HepG2 (cell line): ENCODE data around the gene CHTF18. TPM values are rescaled to one million over a fixed set of nuclear protein-coding genes. Genes with fewer than 3 reads are reported as not detected.
"Not testable (repeated sequence)": the region's sequence is repeated elsewhere in the genome, so short reads cannot be mapped to it uniquely, and the experiment has no call there.

Experiments
- ATAC-seq: fragments of 200-7000 bp; cut with Tn5 transposase; 3 replicates; pipeline ENCODE4 v1.9.1; 2020; ENCODE audit warnings: mild to moderate bottlenecking, moderate library complexity
- BruUV-seq: library from RNA; stranded (reverse); fragments of 400-500 nt; replicated peaks from 2 replicates; lab custom pipeline; 2021; lab: Mats Ljungman, UMichigan
- CTCF ChIA-PET: fragments of 300-600 bp; formaldehyde crosslinking; extraction: SDS; loops from one replicate; lab custom pipeline; 2021; ENCODE audit warnings: low total read pairs, inconsistent platforms, low intra/inter-chr PET ratio; lab: Yijun Ruan, JAX
- POLR2A ChIA-PET: fragments of 350-600 bp; sonication (Branson Sonifier 250); formaldehyde crosslinking; loops from one replicate; lab custom pipeline; 2020; ENCODE audit warnings: antibody characterized with exemption, inconsistent platforms; lab: Yijun Ruan, JAX
- DNase-seq: peaks from one replicate; pipeline ENCODE4 v3.0.0-alpha.2; 2015; ENCODE audit warnings: low spot score
- FAIRE-seq: peaks from 3 replicates; lab custom pipeline; 2011; peaks lifted over from hg19 to GRCh38; lab: Jason Lieb, UNC
- H2AFZ ChIP-seq: one replicate; pipeline ENCODE4 v1.6.1; 2011; ENCODE audit warnings: low read length, inconsistent platforms
- H3K27ac ChIP-seq: fragments of 300-600 bp; 3 replicates; pipeline ENCODE4 v1.8.0; 2011; ENCODE audit warnings: mixed run types, mild to moderate bottlenecking, mixed read lengths, low read length, inconsistent platforms; ENCODE audit not compliant: insufficient read depth; ENCODE audit errors: extremely low read length
- H3K27me3 ChIP-seq, 2 experiments: fragments of 200-600 bp in 1 of 2; 2 replicates in 1 of 2; 3 replicates in 1 of 2; pipeline versions ENCODE4 v1.6.0 to v1.8.0; 2011; ENCODE audit warnings: low read length in 2 of 2, mild to moderate bottlenecking in 2 of 2, moderate library complexity in 2 of 2, inconsistent platforms in 1 of 2; ENCODE audit not compliant: insufficient read depth in 2 of 2, control insufficient read depth in 1 of 2
- H3K36me3 ChIP-seq, 2 experiments: fragments of 200-600 bp in 1 of 2; replicated peaks in 1 of 2; 2 replicates in 1 of 2; 3 replicates in 1 of 2; pipeline versions ENCODE4 v1.5.1 to v1.8.0; 2011; ENCODE audit warnings: low read length in 2 of 2, inconsistent platforms in 1 of 2; ENCODE audit not compliant: insufficient read depth in 2 of 2, control insufficient read depth in 1 of 2
- H3K4me1 ChIP-seq: 2 replicates; pipeline ENCODE4 v1.5.1; 2012; ENCODE audit warnings: low read length, inconsistent platforms; ENCODE audit not compliant: insufficient read depth
- H3K4me2 ChIP-seq: 2 replicates; pipeline ENCODE4 v1.6.0; 2011; ENCODE audit warnings: low read depth, low read length, inconsistent platforms
- H3K4me3 ChIP-seq, 3 experiments: fragments of 200-600 bp in 1 of 3; sonication (generic), shearing (Covaris generic) in 1 of 3; replicated peaks in 1 of 3; 2 replicates each; pipeline ENCODE4 v1.5.1; 2011 to 2016; ENCODE audit warnings: low read length in 3 of 3, inconsistent platforms in 2 of 3, low read depth in 2 of 3, mild to moderate bottlenecking in 2 of 3, control low read depth in 1 of 3, mixed read lengths in 1 of 3; ENCODE audit not compliant: insufficient read depth in 1 of 3
- H3K79me2 ChIP-seq: one replicate; pipeline ENCODE4 v1.6.1; 2011; ENCODE audit warnings: low read length, inconsistent platforms; ENCODE audit not compliant: insufficient read depth
- H3K9ac ChIP-seq: 2 replicates; pipeline ENCODE4 v1.6.0; 2011; ENCODE audit warnings: mild to moderate bottlenecking, low read depth, low read length, inconsistent platforms; ENCODE audit not compliant: insufficient read depth
- H3K9me3 ChIP-seq: 2 replicates; pipeline ENCODE4 v1.5.1; 2012; ENCODE audit warnings: mild to moderate bottlenecking, low read length
- H4K20me1 ChIP-seq: 2 replicates; pipeline ENCODE4 v1.6.0; 2011; ENCODE audit warnings: inconsistent platforms, mild to moderate bottlenecking, low read length, moderate library complexity; ENCODE audit not compliant: insufficient read depth
- MIXL1 ChIP-seq: IDR thresholded peaks from 2 replicates; pipeline ENCODE4 v1.6.1; 2016
- SUZ12 ChIP-seq: fragments of 150-350 bp; IDR thresholded peaks from 2 replicates; pipeline ENCODE4 v1.6.1; 2014; ENCODE audit warnings: low read depth, low read length
- TCF7L2 ChIP-seq: IDR thresholded peaks from 2 replicates; pipeline ENCODE4 v1.6.1; 2011; ENCODE audit warnings: mild to moderate bottlenecking, low read depth, low read length, moderate library complexity
- ZFP36 ChIP-seq: fragments of 150-350 bp; IDR thresholded peaks from 2 replicates; pipeline ENCODE4 v1.6.1; 2018; ENCODE audit warnings: borderline replicate concordance, low read length, low read depth; ENCODE audit not compliant: partially characterized antibody
- WGBS: methylation state at CpG from one replicate; pipeline ENCODE4 v1.1.6; 2017; ENCODE audit warnings: low lambda C conversion rate; 5-methylcytosine and 5-hydroxymethylcytosine counted together
- in situ Hi-C: cut with HindIII; loops from 2 replicates; pipeline ENCODE4 v1.10.0; 2017; ENCODE audit warnings: low pct_unique_long_range_greater_than_20kb; ENCODE audit not compliant: extremely low pct_ligation_motif_present
- intact Hi-C: fragments of 100-400 bp; cut with micrococcal nuclease; formaldehyde crosslinking; loops from one replicate; pipeline ENCODE4 v1.10.0; 2022; ENCODE audit not compliant: unreplicated experiment
- polyA plus RNA-seq, 8 experiments: library from polyadenylated mRNA; depleted of rRNA in 3 of 8; stranded (reverse) in 7 of 8; unstranded in 1 of 8; fragments of >200 nt; fragmentation: Illumina TruSeq in 4 of 8; extraction: Trizol in 4 of 8; gene quantifications; 2 replicates each; pipeline versions ENCODE4 v1.2.1 to v1.2.3, GENCODE V29; 2011 to 2016; ENCODE audit warnings: low read depth in 4 of 8, missing spikeins in 1 of 8, mixed read lengths in 1 of 8; ENCODE audit not compliant: insufficient read depth in 1 of 8
- total RNA-seq, 5 experiments: library from RNA; depleted of rRNA; stranded (reverse); fragments of >200 nt; fragmentation: Illumina TruSeq; extraction: Trizol; gene quantifications; 2 replicates each; pipeline ENCODE4 v1.2.3, GENCODE V29; 2016; ENCODE audit warnings: low read depth in 1 of 5

Gene CHTF18
- total and polyA plus RNA-seq, 2 of the 13 experiments (the other 11 are each of a cell fraction or from before 2014, with no cell fraction given): 8.6 to 22.9 TPM

DNA sequence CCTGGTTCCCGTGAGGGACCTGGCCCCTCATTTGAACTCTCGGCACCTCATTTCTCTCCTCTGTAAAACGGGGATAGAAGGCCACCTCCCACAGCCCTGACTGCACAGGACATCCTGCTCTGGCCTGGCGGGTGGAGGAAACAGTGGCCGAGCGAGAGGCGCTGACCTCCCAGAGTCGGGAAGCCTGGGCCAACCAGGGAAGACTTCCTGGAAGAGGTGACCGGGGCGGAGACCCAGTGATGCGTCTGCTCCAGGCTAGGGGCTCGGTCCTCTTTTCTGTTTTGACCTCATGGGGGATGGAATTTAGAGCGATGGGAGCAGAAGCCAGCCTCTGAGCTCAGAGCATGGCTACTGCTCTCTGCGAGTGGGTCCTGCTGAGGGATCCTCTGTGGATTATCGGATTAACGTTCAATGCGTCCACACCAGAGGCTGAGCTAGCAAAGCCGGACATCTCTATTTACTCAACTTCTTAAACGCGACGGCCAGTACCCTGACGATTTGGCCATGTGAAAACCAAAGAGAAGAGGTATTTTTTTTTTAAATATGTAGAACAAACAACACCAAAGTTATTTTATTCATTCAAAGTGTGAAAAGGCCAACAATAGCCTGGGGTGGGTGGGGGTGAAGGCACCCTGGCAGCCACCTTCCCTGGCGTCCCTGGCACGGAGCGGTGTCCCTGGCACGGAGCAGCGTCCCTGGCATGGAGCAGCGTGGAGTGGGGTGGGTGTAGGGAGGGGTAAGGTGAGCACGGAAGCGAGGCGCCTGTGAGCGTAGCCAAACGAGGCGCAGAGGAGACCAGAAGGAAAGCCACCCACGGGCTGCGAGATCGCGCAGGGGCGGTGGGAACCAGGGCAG, 37.0 kb upstream of the CHTF18 start:
- ChIA-PET POLR2A (interaction anchor here (1.3 kb wide), 1 partner anchor 10 kb away, joined by 3 read pairs; no protein-coding TSS in a partner anchor), CTCF (no interaction called here)
- Histone ChIP-seq H3K9me3 (no peaks in the 10 kb centered on the region), H3K4me2 (0 out of 2 replicates have a peak overlapping the region, but pooled peaks have one; percentile 26), H3K9ac (no peak overlapping the region), H3K4me1 (peaks cover 11% of the 10 kb centered on the region), H3K27me3 (peaks cover 5 to 47% of the 10 kb centered on the region in 2 experiments), H3K79me2 (no peaks in the 10 kb centered on the region), H3K36me3 (no peaks in the 10 kb centered on the region), H3K27ac (no peak overlapping the region), H2AFZ (no peak overlapping the region), H4K20me1 (no peaks in the 10 kb centered on the region), H3K4me3 (peak overlapping the region in 1 of 3 experiments; percentile 27; a peak in 1 of 6 replicates)
- TF ChIP-seq TCF7L2: no peak
- peak; percentile 59 for TF ChIP-seq ZFP36
- no TSS peak for BruUV-seq
- intact Hi-C loops (no loop called here), in situ Hi-C loops (no loop called here)
- FAIRE-seq (no peak), ATAC-seq (no peak), DNase-seq (no peak)
- WGBS: 19% methylated on average over 29 of the region's 39 CpGs

DNA sequence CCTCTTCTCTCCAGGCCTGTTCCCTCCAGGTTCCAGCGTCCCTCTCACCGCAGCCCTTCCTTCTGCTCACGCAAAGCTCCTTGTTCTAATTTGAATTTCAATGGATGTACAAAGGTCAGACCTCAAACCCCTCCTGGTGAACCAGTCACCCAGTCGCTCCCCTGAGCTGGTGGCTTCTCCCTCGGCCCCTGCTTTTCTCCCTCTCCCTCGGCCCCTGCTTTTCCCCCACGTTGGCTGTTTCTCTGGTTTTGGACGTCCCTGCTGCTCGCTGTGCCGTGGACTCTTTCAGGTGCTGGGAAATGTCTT, 36.5 kb upstream of the CHTF18 start:
- Histone ChIP-seq H3K79me2 (no peaks in the 10 kb centered on the region), H3K4me1 (peaks cover 11% of the 10 kb centered on the region), H3K4me3 (peak overlapping the region in 1 of 3 experiments; percentile 27; a peak in 1 of 6 replicates), H3K9me3 (no peaks in the 10 kb centered on the region), H3K27ac (no peak overlapping the region), H3K4me2 (0 out of 2 replicates have a peak overlapping the region, but pooled peaks have one; percentile 26), H3K27me3 (peaks cover 5 to 48% of the 10 kb centered on the region in 2 experiments), H3K9ac (no peak overlapping the region), H2AFZ (no peak overlapping the region), H4K20me1 (no peaks in the 10 kb centered on the region), H3K36me3 (no peaks in the 10 kb centered on the region)
- no peak for TF ChIP-seq SUZ12
- no peak for TF ChIP-seq MIXL1 (CRISPR knock-in tag)
- peak; percentile 34 for ATAC-seq
- intact Hi-C loops (no loop called here), in situ Hi-C loops (no loop called here)
- no TSS peak for BruUV-seq
- 2% methylated on average over 10 of the region's 10 CpGs for WGBS
- POLR2A ChIA-PET: interaction anchor here (1.3 kb wide), 1 partner anchor 9 kb away, joined by 3 read pairs; no protein-coding TSS in a partner anchor
- no peak for DNase-seq
- CTCF ChIA-PET: no interaction called here
- no peak for FAIRE-seq

DNA sequence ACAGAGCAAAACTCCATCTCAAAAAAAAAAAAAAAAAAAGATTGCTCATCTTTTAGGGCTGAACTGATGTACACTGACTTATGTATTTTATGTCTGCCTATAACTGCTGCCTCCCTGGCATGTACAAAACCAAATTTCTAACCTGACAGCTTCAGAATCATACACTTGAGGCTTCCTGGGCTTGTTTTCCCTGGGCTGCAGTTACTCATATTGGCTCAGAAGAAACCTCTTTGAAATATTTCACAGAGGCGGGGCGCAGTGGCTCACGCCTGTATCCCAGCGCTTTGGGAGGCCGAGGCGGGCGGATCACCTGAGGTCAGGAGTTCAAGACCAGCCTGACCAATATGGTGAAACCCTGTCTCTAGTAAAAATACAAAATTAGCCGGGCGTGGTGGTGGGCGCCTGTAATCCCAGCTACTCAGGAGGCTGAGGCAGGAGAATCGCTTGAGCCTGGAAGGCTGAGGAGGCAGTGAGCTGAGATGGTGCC, 34.3 kb upstream of the CHTF18 start:
- in situ Hi-C loops, BruUV-seq, FAIRE-seq, H3K4me3 ChIP-seq, H3K9me3 ChIP-seq, DNase-seq, CTCF ChIA-PET, ATAC-seq, H3K27ac ChIP-seq, H3K4me2 ChIP-seq, H4K20me1 ChIP-seq, H3K36me3 ChIP-seq, intact Hi-C loops, H3K79me2 ChIP-seq, H3K9ac ChIP-seq, POLR2A ChIA-PET, H2AFZ ChIP-seq: not testable (repeated sequence)
- peaks cover 11% of the 10 kb centered on the region for H3K4me1 ChIP-seq
- peaks cover 5 to 39% of the 10 kb centered on the region in 2 experiments for H3K27me3 ChIP-seq
- 26% methylated on average over 3 of the region's 11 CpGs for WGBS
